Osteoblast (primary cell): ENCODE measurements around the gene RCAN2. TPM values are rescaled to one million over a fixed set of nuclear protein-coding genes. Genes with fewer than 3 reads are reported as not detected.

ENCODE experiments used
- DNase-seq: peaks from one replicate; pipeline ENCODE4 v3.0.0; 2011; ENCODE audit warnings: low spot score, mixed read lengths; ENCODE audit not compliant: insufficient read length; ENCODE audit errors: missing footprints
- H2AFZ ChIP-seq: 2 replicates; pipeline ENCODE4 v1.6.0; 2011; ENCODE audit warnings: mild to moderate bottlenecking, low read length
- H3K27ac ChIP-seq: 2 replicates; pipeline ENCODE4 v1.5.1; 2011; ENCODE audit warnings: mild to moderate bottlenecking, low read depth, low read length, moderate library complexity
- H3K27me3 ChIP-seq: 2 replicates; pipeline ENCODE4 v1.6.0; 2012; ENCODE audit warnings: mild to moderate bottlenecking, control low read depth, inconsistent platforms, low read length, moderate library complexity; ENCODE audit not compliant: insufficient read depth
- H3K36me3 ChIP-seq: 2 replicates; pipeline ENCODE4 v1.5.1; 2011; ENCODE audit warnings: mild to moderate bottlenecking, low read length, control low read depth, moderate library complexity; ENCODE audit not compliant: insufficient read depth
- H3K4me1 ChIP-seq: 2 replicates; pipeline ENCODE4 v1.5.1; 2011; ENCODE audit warnings: mild to moderate bottlenecking, low read length, control low read depth, moderate library complexity; ENCODE audit not compliant: insufficient read depth
- H3K4me2 ChIP-seq: 2 replicates; pipeline ENCODE4 v1.6.0; 2011; ENCODE audit warnings: mild to moderate bottlenecking, low read length; ENCODE audit not compliant: insufficient read depth
- H3K4me3 ChIP-seq: fragments of 200-600 bp; sonication (generic); 3 replicates; pipeline ENCODE4 v1.5.1; 2012; ENCODE audit warnings: mild to moderate bottlenecking, low read length, inconsistent platforms; ENCODE audit not compliant: insufficient read depth
- H3K79me2 ChIP-seq: 2 replicates; pipeline ENCODE4 v1.6.0; 2012; ENCODE audit warnings: mild to moderate bottlenecking, low read length, control low read depth, inconsistent platforms; ENCODE audit not compliant: insufficient read depth
- H3K9me3 ChIP-seq: 2 replicates; pipeline ENCODE4 v1.5.1; 2011; ENCODE audit warnings: low read depth, low read length, control low read depth
- H4K20me1 ChIP-seq: 2 replicates; pipeline ENCODE4 v1.6.0; 2012; ENCODE audit warnings: mild to moderate bottlenecking, low read length, control low read depth; ENCODE audit not compliant: insufficient read depth
- total RNA-seq: library from RNA; depleted of rRNA; stranded (reverse); fragments of >200 nt; gene quantifications from 2 replicates; pipeline ENCODE4 v1.2.3, GENCODE V29; 2012
- TF ChIP-seq, protein P1 (sequence below): IDR thresholded peaks from 2 replicates; pipeline ENCODE4 v1.5.1; 2011; ENCODE audit warnings: mild to moderate bottlenecking, low read depth, low read length, moderate library complexity; ENCODE audit errors: extremely low read depth

The RCAN2 gene
- total RNA-seq, 1 donor, result 14.1 TPM

DNA sequence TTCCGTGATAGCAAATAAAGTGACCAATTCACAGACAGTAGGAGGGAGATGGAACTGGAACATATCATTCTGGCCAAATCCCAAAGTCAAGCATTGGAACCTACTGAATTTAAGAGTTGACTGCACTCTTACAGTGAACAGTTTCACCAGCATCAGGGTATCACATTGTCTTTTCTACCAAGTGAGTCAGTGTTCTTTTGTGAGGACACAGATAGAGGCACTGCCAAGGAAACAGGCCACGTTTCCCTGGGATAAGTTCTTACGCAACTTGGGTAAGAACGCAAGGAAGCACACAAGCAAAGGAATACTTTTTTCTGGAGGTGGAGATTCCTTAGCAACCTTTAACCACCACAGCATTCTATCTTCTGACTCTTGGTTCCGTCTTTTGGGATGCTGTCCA lies 291.9 kb downstream of the RCAN2 start:
- Histone ChIP-seq H3K4me2 (no peak overlapping the region), H2AFZ (no peak overlapping the region), H4K20me1 (no peaks in the 10 kb centered on the region), H3K36me3 (no peaks in the 10 kb centered on the region), H3K4me1 (no peaks in the 10 kb centered on the region), H3K9me3 (no peaks in the 10 kb centered on the region), H3K4me3 (no peak overlapping the region), H3K27ac (no peak overlapping the region), H3K79me2 (no peaks in the 10 kb centered on the region), H3K27me3 (peaks cover 17% of the 10 kb centered on the region)
- TF ChIP-seq, protein P1, sequence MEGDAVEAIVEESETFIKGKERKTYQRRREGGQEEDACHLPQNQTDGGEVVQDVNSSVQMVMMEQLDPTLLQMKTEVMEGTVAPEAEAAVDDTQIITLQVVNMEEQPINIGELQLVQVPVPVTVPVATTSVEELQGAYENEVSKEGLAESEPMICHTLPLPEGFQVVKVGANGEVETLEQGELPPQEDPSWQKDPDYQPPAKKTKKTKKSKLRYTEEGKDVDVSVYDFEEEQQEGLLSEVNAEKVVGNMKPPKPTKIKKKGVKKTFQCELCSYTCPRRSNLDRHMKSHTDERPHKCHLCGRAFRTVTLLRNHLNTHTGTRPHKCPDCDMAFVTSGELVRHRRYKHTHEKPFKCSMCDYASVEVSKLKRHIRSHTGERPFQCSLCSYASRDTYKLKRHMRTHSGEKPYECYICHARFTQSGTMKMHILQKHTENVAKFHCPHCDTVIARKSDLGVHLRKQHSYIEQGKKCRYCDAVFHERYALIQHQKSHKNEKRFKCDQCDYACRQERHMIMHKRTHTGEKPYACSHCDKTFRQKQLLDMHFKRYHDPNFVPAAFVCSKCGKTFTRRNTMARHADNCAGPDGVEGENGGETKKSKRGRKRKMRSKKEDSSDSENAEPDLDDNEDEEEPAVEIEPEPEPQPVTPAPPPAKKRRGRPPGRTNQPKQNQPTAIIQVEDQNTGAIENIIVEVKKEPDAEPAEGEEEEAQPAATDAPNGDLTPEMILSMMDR, result no peak
- no peak for DNase-seq

DNA sequence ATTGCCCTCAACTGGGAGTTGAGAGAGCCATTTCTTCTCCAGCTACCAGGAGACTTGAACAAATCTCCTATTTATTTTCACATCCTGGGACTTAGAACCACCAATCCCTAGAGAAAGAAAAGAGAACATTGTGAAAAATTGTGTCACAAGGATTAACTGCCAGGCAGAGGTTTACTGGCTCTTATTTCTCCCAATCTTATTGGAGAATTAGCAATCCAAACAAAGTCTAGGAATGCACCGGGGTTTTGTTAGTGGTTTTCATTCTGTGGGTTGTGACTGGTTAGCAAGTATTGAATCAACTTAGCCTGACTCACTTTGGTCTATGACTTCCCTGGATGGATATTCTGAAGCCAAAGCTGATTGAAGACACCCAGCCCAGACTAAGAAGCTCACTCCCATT lies 299.3 kb downstream of the RCAN2 start:
- H3K27me3 ChIP-seq, result peaks cover 13% of the 10 kb centered on the region
- TF ChIP-seq, protein P1, result no peak
- H3K36me3 ChIP-seq, result no peaks in the 10 kb centered on the region
- DNase-seq, result peak; percentile 83
- peak overlapping the region; percentile 31 for H3K4me2 ChIP-seq
- no peak overlapping the region for H3K4me3 ChIP-seq
- H4K20me1 ChIP-seq, result no peaks in the 10 kb centered on the region
- no peaks in the 10 kb centered on the region for H3K79me2 ChIP-seq
- H3K9me3 ChIP-seq, result no peaks in the 10 kb centered on the region
- no peak overlapping the region for H2AFZ ChIP-seq
- peak overlapping the region; percentile 31 for H3K27ac ChIP-seq
- peaks cover 16% of the 10 kb centered on the region for H3K4me1 ChIP-seq

DNA sequence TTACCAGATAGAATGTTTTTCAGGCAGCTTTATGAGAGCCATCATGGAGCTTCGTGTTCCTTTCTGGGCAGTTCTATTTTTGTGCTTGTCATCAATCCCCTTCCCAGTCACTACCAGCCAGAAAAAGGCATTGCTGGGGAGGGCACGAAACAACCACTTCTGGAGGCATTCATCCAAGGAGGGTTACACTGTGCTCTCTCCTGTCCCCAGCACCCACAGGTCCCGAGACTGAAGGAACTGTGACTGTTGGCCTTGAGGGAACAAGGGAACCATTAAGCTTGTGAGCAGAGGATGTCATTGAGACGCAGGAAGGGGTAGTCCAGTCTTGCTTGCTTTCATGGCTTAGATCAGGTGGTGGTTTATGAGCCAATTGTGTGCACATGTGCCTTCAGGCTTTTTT lies 300.4 kb downstream of the RCAN2 start:
- no peak for DNase-seq
- Histone ChIP-seq H3K4me1 (peaks cover 26% of the 10 kb centered on the region), H3K4me3 (no peak overlapping the region), H4K20me1 (no peaks in the 10 kb centered on the region), H3K9me3 (no peaks in the 10 kb centered on the region), H3K36me3 (no peaks in the 10 kb centered on the region), H3K79me2 (no peaks in the 10 kb centered on the region), H3K27me3 (peaks cover 11% of the 10 kb centered on the region), H2AFZ (no peak overlapping the region), H3K4me2 (no peak overlapping the region), H3K27ac (no peak overlapping the region)
- TF ChIP-seq, protein P1, result no peak

DNA sequence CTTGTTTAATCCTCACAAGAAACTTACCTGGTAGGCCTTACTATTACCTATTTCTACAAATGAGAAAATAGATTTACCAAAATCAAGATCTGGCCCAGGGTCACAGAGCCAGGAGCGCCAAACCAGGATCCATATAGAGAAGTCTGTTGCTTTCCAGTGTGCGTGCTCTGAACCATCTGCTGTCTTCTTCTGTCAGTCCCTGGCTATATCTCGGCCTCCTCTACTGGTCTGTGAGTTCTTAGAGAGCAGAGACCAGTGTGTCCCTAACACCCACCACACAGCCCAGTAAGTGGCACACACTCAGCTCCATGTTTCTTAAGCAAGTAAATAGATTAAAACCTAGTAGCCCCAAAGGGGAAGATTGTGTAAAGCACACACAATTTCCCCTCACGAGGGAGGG lies 301.5 kb downstream of the RCAN2 start:
- H3K27me3 ChIP-seq, result peaks cover 9% of the 10 kb centered on the region
- no peaks in the 10 kb centered on the region for H3K9me3 ChIP-seq
- H2AFZ ChIP-seq, result no peak overlapping the region
- H4K20me1 ChIP-seq, result no peaks in the 10 kb centered on the region
- DNase-seq, result no peak
- no peak overlapping the region for H3K4me2 ChIP-seq
- no peak overlapping the region for H3K4me3 ChIP-seq
- H3K79me2 ChIP-seq, result no peaks in the 10 kb centered on the region
- no peak overlapping the region for H3K27ac ChIP-seq
- H3K36me3 ChIP-seq, result no peaks in the 10 kb centered on the region
- peaks cover 35% of the 10 kb centered on the region for H3K4me1 ChIP-seq
- TF ChIP-seq, protein P1, result no peak
